BLaER1 treated with 17β-estradiol and CSF1 and Interleukin-3, amounts not matched to agents 10 nM and 100 nM (cell line): ENCODE results near the gene PTTG1IP.
"Not testable (repeated sequence)": the region's sequence is repeated elsewhere in the genome, so short reads cannot be mapped to it uniquely, and the experiment has no call there.

Experiments
- H3K27ac ChIP-seq, 11 experiments: shearing (Covaris generic); formaldehyde crosslinking; 2 replicates each; pipeline ENCODE4 v1.8.1; 2022
- H3K27me3 ChIP-seq, 11 experiments: shearing (Covaris generic); formaldehyde crosslinking; 2 replicates each; pipeline ENCODE4 v1.8.1; 2022
- H3K36me3 ChIP-seq, 11 experiments: shearing (Covaris generic); formaldehyde crosslinking; 2 replicates each; pipeline ENCODE4 v1.8.1; 2022
- H3K4me1 ChIP-seq, 10 experiments: shearing (Covaris generic); formaldehyde crosslinking; 2 replicates each; pipeline ENCODE4 v1.8.1; 2022
- H3K4me2 ChIP-seq, 11 experiments: shearing (Covaris generic); formaldehyde crosslinking; 2 replicates each; pipeline ENCODE4 v1.8.1; 2022
- H3K4me3 ChIP-seq, 10 experiments: shearing (Covaris generic); formaldehyde crosslinking; 2 replicates each; pipeline ENCODE4 v1.8.1; 2022
- H3K9ac ChIP-seq, 11 experiments: shearing (Covaris generic); formaldehyde crosslinking; 2 replicates each; pipeline ENCODE4 v1.8.1; 2022
- H3K9me3 ChIP-seq, 11 experiments: shearing (Covaris generic); formaldehyde crosslinking; replicated peaks in 1 of 11; 2 replicates each; pipeline ENCODE4 v1.8.1; 2022
- H4K20me1 ChIP-seq, 11 experiments: shearing (Covaris generic); formaldehyde crosslinking; 2 replicates each; pipeline ENCODE4 v1.8.1; 2022
- Cebpa-rat ChIP-seq, 11 experiments: shearing (Covaris generic); IDR thresholded peaks; 2 replicates each; pipeline ENCODE4 v1.8.1; 2022

Gene PTTG1IP

DNA sequence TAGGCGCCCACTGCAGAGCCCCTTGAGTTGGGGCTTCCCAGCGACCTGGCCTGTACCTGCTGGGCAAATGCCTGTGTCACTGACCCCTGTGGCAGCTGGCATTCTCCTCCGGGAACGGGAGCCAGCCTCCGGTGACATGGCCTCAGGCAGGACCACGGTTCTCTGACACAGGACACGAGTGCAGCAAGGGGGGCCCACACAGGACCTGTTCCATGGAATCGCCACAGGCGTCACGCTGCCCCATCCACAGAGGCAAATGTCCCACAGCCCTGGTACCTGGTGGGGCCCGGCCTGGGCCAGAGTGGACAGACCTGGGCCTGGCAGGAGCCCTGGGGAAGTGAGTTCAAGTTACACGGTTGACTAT is 44.6 kb upstream of the PTTG1IP start:
- Histone ChIP-seq H3K36me3 (peaks cover 0 to 77% (median 35%) of the 10 kb centered on the region in 11 experiments; a peak in 18 of 22 replicates), H3K27me3 (no peaks in the 10 kb centered on the region), H3K4me3 (peak overlapping the region in 9 of 10 experiments; percentile 80 to 100 (median 95); a peak in 17 of 20 replicates), H3K9ac (peak overlapping the region; percentile 37 to 94 (median 93); a peak in 21 of 22 replicates), H3K4me2 (peak overlapping the region; percentile 94 to 100 (median 97)), H4K20me1 (peaks cover 22 to 73% (median 71%) of the 10 kb centered on the region in 11 experiments; a peak in 21 of 22 replicates), H3K9me3 (no peaks in the 10 kb centered on the region; a peak in 1 of 22 replicates), H3K27ac (peak overlapping the region in 6 of 11 experiments; percentile 4 to 99 (median 66); a peak in 9 of 22 replicates), H3K4me1 (peaks cover 79 to 99% (median 86%) of the 10 kb centered on the region in 10 experiments)
- no peak for TF ChIP-seq Cebpa-rat (IDR thresholded peaks at IDR 0.05)

GRCh38 chr21:44917446-44918106 is 44.1 kb upstream of the PTTG1IP start:
- Histone ChIP-seq H3K27me3 (no peaks in the 10 kb centered on the region), H4K20me1 (peaks cover 22 to 78% (median 74%) of the 10 kb centered on the region in 11 experiments; a peak in 21 of 22 replicates), H3K4me2 (peak overlapping the region; percentile 94 to 100 (median 97)), H3K36me3 (peaks cover 0 to 75% (median 35%) of the 10 kb centered on the region in 11 experiments; a peak in 18 of 22 replicates), H3K27ac (peak overlapping the region in 6 of 11 experiments; percentile 4 to 95 (median 28); a peak in 8 of 22 replicates), H3K9ac (peak overlapping the region; percentile 37 to 94 (median 93); a peak in 19 of 22 replicates), H3K4me3 (peak overlapping the region in 8 of 10 experiments; percentile 85 to 100 (median 96); a peak in 16 of 20 replicates), H3K9me3 (no peaks in the 10 kb centered on the region), H3K4me1 (peaks cover 79 to 99% (median 87%) of the 10 kb centered on the region in 10 experiments)
- no peak for TF ChIP-seq Cebpa-rat (IDR thresholded peaks at IDR 0.05)

- no peak for TF ChIP-seq Cebpa-rat (IDR thresholded peaks at IDR 0.05)
- H3K4me1 ChIP-seq = peaks cover 79 to 99% (median 87%) of the 10 kb centered on the region in 10 experiments
- peaks cover 22 to 85% (median 78%) of the 10 kb centered on the region in 11 experiments; a peak in 21 of 22 replicates for H4K20me1 ChIP-seq
- no peak overlapping the region for H3K27ac ChIP-seq
- H3K9ac ChIP-seq = peak overlapping the region in 6 of 11 experiments; percentile 3 to 93 (median 84); a peak in 6 of 22 replicates
- H3K27me3 ChIP-seq = no peaks in the 10 kb centered on the region
- H3K4me2 ChIP-seq = peak overlapping the region; percentile 94 to 100 (median 97); a peak in 21 of 22 replicates
- peaks cover 0 to 75% (median 35%) of the 10 kb centered on the region in 11 experiments; a peak in 18 of 22 replicates for H3K36me3 ChIP-seq
- H3K4me3 ChIP-seq = peak overlapping the region in 5 of 10 experiments; percentile 89 to 100 (median 99); a peak in 8 of 20 replicates
- H3K9me3 ChIP-seq = no peaks in the 10 kb centered on the region
Measured at GRCh38 chr21:44916965-44917364, 43.5 kb upstream of the PTTG1IP start.

- Histone ChIP-seq H3K36me3 (peaks cover 0 to 83% (median 52%) of the 10 kb centered on the region in 11 experiments; a peak in 18 of 22 replicates), H3K27ac (peak overlapping the region in 10 of 11 experiments; percentile 63 to 88 (median 79); a peak in 21 of 22 replicates), H4K20me1 (peaks cover 18 to 100% (median 88%) of the 10 kb centered on the region in 11 experiments; a peak in 21 of 22 replicates), H3K9me3 (no peaks in the 10 kb centered on the region), H3K27me3 (no peaks in the 10 kb centered on the region), H3K4me2 (peak overlapping the region; percentile 87 to 100 (median 97)), H3K4me1 (peaks cover 95 to 100% (median 99%) of the 10 kb centered on the region in 10 experiments), H3K4me3 (peak overlapping the region in 9 of 10 experiments; percentile 7 to 99 (median 43); a peak in 16 of 20 replicates), H3K9ac (peak overlapping the region; percentile 63 to 77 (median 69))
- TF ChIP-seq Cebpa-rat (IDR thresholded peaks at IDR 0.05) = peak in 9 of 11 experiments; percentile 18 to 73 (median 49); a peak in 8 of 22 replicates
Measured at GRCh38 chr21:44914176-44914874, 40.8 kb upstream of the PTTG1IP start.

- Histone ChIP-seq H3K36me3 (peaks cover 0 to 83% (median 54%) of the 10 kb centered on the region in 11 experiments; a peak in 18 of 22 replicates), H3K27me3 (no peaks in the 10 kb centered on the region), H4K20me1 (peaks cover 16 to 100% (median 81%) of the 10 kb centered on the region in 11 experiments; a peak in 21 of 22 replicates), H3K9ac (peak overlapping the region; percentile 63 to 77 (median 69)), H3K27ac (peak overlapping the region; percentile 53 to 88 (median 79)), H3K4me1 (peaks cover 96 to 100% (median 100%) of the 10 kb centered on the region in 10 experiments), H3K4me2 (peak overlapping the region; percentile 87 to 100 (median 97)), H3K4me3 (peak overlapping the region in 9 of 10 experiments; percentile 23 to 99 (median 43); a peak in 18 of 20 replicates), H3K9me3 (no peaks in the 10 kb centered on the region)
- TF ChIP-seq Cebpa-rat (IDR thresholded peaks at IDR 0.05) = no peak
Measured at GRCh38 chr21:44913425-44914175, 40.1 kb upstream of the PTTG1IP start.

DNA sequence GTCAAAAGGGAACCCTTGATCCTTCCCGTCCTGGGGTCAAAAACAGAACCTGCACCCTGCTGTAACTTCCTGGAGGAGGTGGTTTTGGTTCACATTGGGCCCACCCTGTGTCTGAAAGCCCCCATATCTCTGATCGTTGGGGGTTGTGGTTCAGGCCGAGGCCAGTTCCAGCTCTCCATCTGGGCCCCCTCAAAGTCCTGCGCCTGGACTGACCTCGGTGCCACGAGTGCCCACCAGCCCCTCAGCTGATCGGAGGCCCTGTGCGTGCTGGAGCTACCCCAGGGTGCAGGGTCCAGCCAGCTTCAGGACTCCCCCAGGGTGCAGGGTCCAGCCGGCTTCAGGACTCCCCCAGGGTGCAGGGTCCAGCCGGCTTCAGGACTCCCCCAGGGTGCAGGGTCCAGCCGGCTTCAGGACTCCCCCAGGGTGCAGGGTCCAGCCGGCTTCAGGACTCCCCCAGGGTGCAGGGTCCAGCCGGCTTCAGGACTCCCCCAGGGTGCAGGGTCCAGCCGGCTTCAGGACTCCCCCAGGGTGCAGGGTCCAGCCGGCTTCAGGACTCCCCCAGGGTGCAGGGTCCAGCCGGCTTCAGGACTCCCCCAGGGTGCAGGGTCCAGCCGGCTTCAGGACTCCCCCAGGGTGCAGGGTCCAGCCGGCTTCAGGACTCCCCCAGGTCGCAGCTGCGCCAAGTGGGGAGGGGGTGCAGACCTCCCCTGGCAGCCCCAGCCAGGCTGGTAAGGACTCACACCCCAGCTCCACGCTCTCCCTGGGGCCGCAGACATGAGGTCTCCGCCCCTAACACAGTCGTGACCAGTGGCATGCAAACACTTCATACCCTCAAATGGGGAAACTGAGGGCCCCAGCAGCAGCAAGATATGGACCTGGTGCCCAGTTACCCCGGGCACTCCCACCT is 39.3 kb upstream of the PTTG1IP start:
- not testable (repeated sequence) for H3K9me3 ChIP-seq, H3K27me3 ChIP-seq
- Histone ChIP-seq H3K4me1 (peaks cover 96 to 100% (median 98%) of the 10 kb centered on the region in 10 experiments), H4K20me1 (peaks cover 8 to 94% (median 72%) of the 10 kb centered on the region in 11 experiments; a peak in 20 of 22 replicates), H3K9ac (peak overlapping the region; percentile 63 to 80 (median 72)), H3K27ac (peak overlapping the region; percentile 55 to 89 (median 80)), H3K4me2 (peak overlapping the region; percentile 87 to 100 (median 97)), H3K4me3 (peak overlapping the region in 9 of 10 experiments; percentile 23 to 99 (median 32); a peak in 14 of 20 replicates), H3K36me3 (peaks cover 0 to 79% (median 45%) of the 10 kb centered on the region in 11 experiments; a peak in 18 of 22 replicates)

GRCh38 chr21:44912158-44912473 is 38.6 kb upstream of the PTTG1IP start:
- TF ChIP-seq Cebpa-rat (IDR thresholded peaks at IDR 0.05) = no peak
- peak overlapping the region in 9 of 10 experiments; percentile 15 to 59 (median 33); a peak in 15 of 20 replicates for H3K4me3 ChIP-seq
- peaks cover 0 to 79% (median 44%) of the 10 kb centered on the region in 11 experiments; a peak in 18 of 22 replicates for H3K36me3 ChIP-seq
- peak overlapping the region; percentile 55 to 89 (median 80) for H3K27ac ChIP-seq
- no peaks in the 10 kb centered on the region for H3K9me3 ChIP-seq
- peak overlapping the region; percentile 86 to 100 (median 97) for H3K4me2 ChIP-seq
- no peaks in the 10 kb centered on the region for H3K27me3 ChIP-seq
- peaks cover 96 to 100% (median 98%) of the 10 kb centered on the region in 10 experiments for H3K4me1 ChIP-seq
- peaks cover 3 to 88% (median 66%) of the 10 kb centered on the region in 11 experiments; a peak in 20 of 22 replicates for H4K20me1 ChIP-seq
- H3K9ac ChIP-seq = peak overlapping the region; percentile 60 to 80 (median 71)
